CD8-positive, alpha-beta memory T cell (primary cell): ENCODE measurements around the gene WNK4. TPM values are rescaled to one million over a fixed set of nuclear protein-coding genes. Genes with fewer than 3 reads are reported as not detected.

ENCODE experiments used
- CTCF ChIA-PET: fragments of 350-600 bp; sonication (Branson Sonifier 250); formaldehyde crosslinking; loops from one replicate; lab custom pipeline; 2021; ENCODE audit warnings: antibody characterized with exemption; lab: Charles Lee
- POLR2A ChIA-PET: fragments of 350-600 bp; sonication (Branson Sonifier 250); formaldehyde crosslinking; loops from one replicate; lab custom pipeline; 2021; ENCODE audit warnings: antibody characterized with exemption; lab: Charles Lee
- DNase-seq, 5 donors: peaks; one replicate each; pipeline versions ENCODE4 v3.0.0 to v3.0.0-alpha.2; 2020 to 2022; ENCODE audit warnings: mixed read lengths in 1 of 5
- H3K27ac ChIP-seq: one replicate; pipeline ENCODE4 v1.7.0; 2013; ENCODE audit warnings: low read depth, mild to moderate bottlenecking, low read length, moderate library complexity
- H3K27me3 ChIP-seq: 2 replicates; pipeline ENCODE4 v1.7.0; 2013; ENCODE audit warnings: low read length, mild to moderate bottlenecking; ENCODE audit not compliant: insufficient read depth, poor library complexity, severe bottlenecking
- H3K36me3 ChIP-seq: 2 replicates; pipeline ENCODE4 v1.7.0; 2013; ENCODE audit warnings: mild to moderate bottlenecking, low read length, moderate library complexity; ENCODE audit not compliant: insufficient read depth
- H3K4me1 ChIP-seq: 2 replicates; pipeline ENCODE4 v1.7.0; 2013; ENCODE audit warnings: mild to moderate bottlenecking, low read length, moderate library complexity; ENCODE audit not compliant: insufficient read depth
- H3K4me3 ChIP-seq: 2 replicates; pipeline ENCODE4 v1.7.0; 2013; ENCODE audit warnings: mild to moderate bottlenecking, low read length
- H3K9me3 ChIP-seq: 2 replicates; pipeline ENCODE4 v1.7.0; 2013; ENCODE audit warnings: mild to moderate bottlenecking, low read length
- H3K27ac Mint-ChIP-seq, 8 donors: one replicate each; pipeline ENCODE4 v1.8.0; 2020 to 2021; ENCODE audit warnings: mixed read lengths in 8 of 8, mild to moderate bottlenecking in 6 of 8, inconsistent platforms in 3 of 8, moderate library complexity in 3 of 8
- H3K27me3 Mint-ChIP-seq, 2 donors: one replicate each; pipeline ENCODE4 v1.8.0; 2020 to 2021; ENCODE audit warnings: mixed read lengths in 2 of 2, mild to moderate bottlenecking in 1 of 2, moderate library complexity in 1 of 2
- H3K36me3 Mint-ChIP-seq, 3 donors: one replicate each; pipeline ENCODE4 v1.8.0; 2020 to 2021; ENCODE audit warnings: mixed read lengths in 3 of 3, inconsistent platforms in 1 of 3, mild to moderate bottlenecking in 1 of 3
- H3K4me1 Mint-ChIP-seq, 3 donors: one replicate each; pipeline ENCODE4 v1.8.0; 2020 to 2021; ENCODE audit warnings: mixed read lengths in 3 of 3, inconsistent platforms in 1 of 3, mild to moderate bottlenecking in 1 of 3
- H3K4me3 Mint-ChIP-seq, 7 donors: one replicate each; pipeline ENCODE4 v1.8.0; 2020 to 2021; ENCODE audit warnings: mixed read lengths in 7 of 7, mild to moderate bottlenecking in 6 of 7, moderate library complexity in 4 of 7, inconsistent platforms in 2 of 7
- H3K9me3 Mint-ChIP-seq, 5 donors: one replicate each; pipeline ENCODE4 v1.8.0; 2020 to 2022; ENCODE audit warnings: mixed read lengths in 5 of 5, mild to moderate bottlenecking in 3 of 5, moderate library complexity in 2 of 5, inconsistent platforms in 1 of 5
- polyA plus RNA-seq: library from polyadenylated mRNA; unstranded; fragments of 300-500 nt; fragmentation: Illumina TruSeq; gene quantifications from one replicate; pipeline ENCODE4 v1.2.3, GENCODE V29; 2021
- total RNA-seq, 2 experiments: library from RNA; stranded (reverse); gene quantifications; one replicate each; pipeline ENCODE4 v1.2.3, GENCODE V29; 2021

The WNK4 gene
- total and polyA plus RNA-seq, 3 experiments from 2014 or later: 0.18 to 0.55 TPM; not detected in 1

- H3K36me3 Mint-ChIP-seq: peaks cover 0 to 9% (median 0%) of the 10 kb centered on the region in 3 donors
- H3K4me1 Mint-ChIP-seq: peaks cover 14 to 18% (median 16%) of the 10 kb centered on the region in 3 donors
- Histone ChIP-seq H3K9me3 (no peaks in the 10 kb centered on the region), H3K36me3 (no peaks in the 10 kb centered on the region), H3K27ac (no peak overlapping the region), H3K27me3 (no peaks in the 10 kb centered on the region), H3K4me3 (no peak overlapping the region), H3K4me1 (peaks cover 14% of the 10 kb centered on the region)
- H3K4me3 Mint-ChIP-seq: peak overlapping the region in 2 of 7 donors; percentile 63 to 65
- no peak overlapping the region for H3K27ac Mint-ChIP-seq
- H3K9me3 Mint-ChIP-seq: no peaks in the 10 kb centered on the region
- ChIA-PET CTCF (interaction anchor here (1.8 kb wide), 1 partner anchor 15 kb away, joined by 6 read pairs; no protein-coding TSS in a partner anchor), POLR2A (interaction anchor here (0.6 kb wide), 1 partner anchor 887 kb away, joined by 8 read pairs; no protein-coding TSS in a partner anchor)
- no peak for DNase-seq
- peaks cover 8 to 39% of the 10 kb centered on the region in 2 donors for H3K27me3 Mint-ChIP-seq
Measured at GRCh38 chr17:42748202-42748907, 32.1 kb upstream of the WNK4 start.

- ChIA-PET POLR2A (no interaction called here), CTCF (interaction anchor here (1.8 kb wide), 1 partner anchor 14 kb away, joined by 6 read pairs; no protein-coding TSS in a partner anchor)
- Mint-ChIP-seq H3K36me3 (peaks cover 0 to 9% (median 0%) of the 10 kb centered on the region in 3 donors), H3K9me3 (no peaks in the 10 kb centered on the region), H3K27ac (no peak overlapping the region), H3K27me3 (peaks cover 8 to 43% of the 10 kb centered on the region in 2 donors), H3K4me3 (peak overlapping the region in 1 of 7 donors; percentile 65), H3K4me1 (peaks cover 8 to 11% (median 9%) of the 10 kb centered on the region in 3 donors)
- DNase-seq: no peak
- Histone ChIP-seq H3K9me3 (no peaks in the 10 kb centered on the region), H3K4me1 (peaks cover 6% of the 10 kb centered on the region), H3K27ac (no peak overlapping the region), H3K4me3 (no peak overlapping the region), H3K36me3 (no peaks in the 10 kb centered on the region), H3K27me3 (no peaks in the 10 kb centered on the region)
Measured at GRCh38 chr17:42748908-42749798, 31.3 kb upstream of the WNK4 start.

GRCh38 chr17:42750739-42751344, 29.6 kb upstream of the WNK4 start:
- Histone ChIP-seq H3K4me1 (no peaks in the 10 kb centered on the region), H3K27ac (no peak overlapping the region), H3K4me3 (no peak overlapping the region), H3K9me3 (no peaks in the 10 kb centered on the region), H3K27me3 (peaks cover 8% of the 10 kb centered on the region), H3K36me3 (no peaks in the 10 kb centered on the region)
- CTCF ChIA-PET: interaction anchor here (0.6 kb wide), 1 partner anchor 13 kb away, joined by 3 read pairs; no protein-coding TSS in a partner anchor
- Mint-ChIP-seq H3K36me3 (peaks cover 0 to under 1% (median 0%) of the 10 kb centered on the region in 3 donors), H3K4me3 (no peak overlapping the region), H3K27ac (no peak overlapping the region), H3K9me3 (no peaks in the 10 kb centered on the region), H3K27me3 (peaks cover 8 to 53% of the 10 kb centered on the region in 2 donors), H3K4me1 (no peaks in the 10 kb centered on the region)
- POLR2A ChIA-PET: no interaction called here
- no peak for DNase-seq

GRCh38 chr17:42751628-42752027, 28.8 kb upstream of the WNK4 start:
- Histone ChIP-seq H3K9me3 (no peaks in the 10 kb centered on the region), H3K27ac (no peak overlapping the region), H3K27me3 (peaks cover 8% of the 10 kb centered on the region), H3K4me3 (no peak overlapping the region), H3K4me1 (no peaks in the 10 kb centered on the region), H3K36me3 (no peaks in the 10 kb centered on the region)
- ChIA-PET CTCF (no interaction called here), POLR2A (no interaction called here)
- Mint-ChIP-seq H3K36me3 (peaks cover 0 to 2% (median 0%) of the 10 kb centered on the region in 3 donors), H3K4me1 (no peaks in the 10 kb centered on the region), H3K4me3 (no peak overlapping the region), H3K27ac (no peak overlapping the region), H3K27me3 (peaks cover 10 to 55% of the 10 kb centered on the region in 2 donors), H3K9me3 (peaks cover 0 to 2% (median 0%) of the 10 kb centered on the region in 5 donors)
- no peak for DNase-seq

GRCh38 chr17:42754782-42755181, 25.6 kb upstream of the WNK4 start:
- CTCF ChIA-PET: interaction anchor here (0.7 kb wide), 1 partner anchor 9 kb away, joined by 3 read pairs; no protein-coding TSS in a partner anchor
- Histone ChIP-seq H3K27me3 (peaks cover 8% of the 10 kb centered on the region), H3K4me3 (no peak overlapping the region), H3K36me3 (no peaks in the 10 kb centered on the region), H3K9me3 (no peaks in the 10 kb centered on the region), H3K27ac (no peak overlapping the region), H3K4me1 (no peaks in the 10 kb centered on the region)
- no peak overlapping the region for H3K4me3 Mint-ChIP-seq
- peaks cover 0 to 2% (median 0%) of the 10 kb centered on the region in 5 donors for H3K9me3 Mint-ChIP-seq
- no peaks in the 10 kb centered on the region for H3K4me1 Mint-ChIP-seq
- no peak for DNase-seq
- POLR2A ChIA-PET: interaction anchor here (0.6 kb wide), 1 partner anchor 252 kb away, joined by 3 read pairs; no protein-coding TSS in a partner anchor
- H3K27ac Mint-ChIP-seq: no peak overlapping the region
- peaks cover 11 to 60% of the 10 kb centered on the region in 2 donors for H3K27me3 Mint-ChIP-seq
- peaks cover 0 to 2% (median 0%) of the 10 kb centered on the region in 3 donors for H3K36me3 Mint-ChIP-seq

GRCh38 chr17:42759982-42760651, 20.3 kb upstream of the WNK4 start:
- Histone ChIP-seq H3K4me3 (no peak overlapping the region), H3K27me3 (peaks cover 36% of the 10 kb centered on the region), H3K36me3 (no peaks in the 10 kb centered on the region), H3K27ac (no peak overlapping the region), H3K4me1 (peaks cover 6% of the 10 kb centered on the region), H3K9me3 (no peaks in the 10 kb centered on the region)
- peaks cover 0 to 2% (median 0%) of the 10 kb centered on the region in 3 donors for H3K36me3 Mint-ChIP-seq
- H3K4me3 Mint-ChIP-seq: peak overlapping the region; percentile 16 to 60 (median 32)
- peaks cover 29 to 74% of the 10 kb centered on the region in 2 donors for H3K27me3 Mint-ChIP-seq
- POLR2A ChIA-PET: no interaction called here
- DNase-seq: no peak
- peaks cover 0 to 4% (median 0%) of the 10 kb centered on the region in 5 donors for H3K9me3 Mint-ChIP-seq
- CTCF ChIA-PET: interaction anchor here (1.1 to 1.6 kb wide), 4 partner anchors 13 to 182 kb away, joined by 3 to 5 read pairs (median 4); partner anchors contain the start of genes PSMC3IP and VPS25
- no peak overlapping the region for H3K27ac Mint-ChIP-seq
- H3K4me1 Mint-ChIP-seq: peaks cover 0 to 15% (median 2%) of the 10 kb centered on the region in 3 donors
